HS-5 (cell line): Measurements from ENCODE around the gene PYGM.
A peak's percentile ranks its signal among the peaks of the same experiment; 100 is the strongest.

ENCODE experiments used
- DNase-seq: peaks from one replicate; pipeline ENCODE4 v3.0.0-alpha.2; 2012; ENCODE audit warnings: low read depth

Gene PYGM

DNA sequence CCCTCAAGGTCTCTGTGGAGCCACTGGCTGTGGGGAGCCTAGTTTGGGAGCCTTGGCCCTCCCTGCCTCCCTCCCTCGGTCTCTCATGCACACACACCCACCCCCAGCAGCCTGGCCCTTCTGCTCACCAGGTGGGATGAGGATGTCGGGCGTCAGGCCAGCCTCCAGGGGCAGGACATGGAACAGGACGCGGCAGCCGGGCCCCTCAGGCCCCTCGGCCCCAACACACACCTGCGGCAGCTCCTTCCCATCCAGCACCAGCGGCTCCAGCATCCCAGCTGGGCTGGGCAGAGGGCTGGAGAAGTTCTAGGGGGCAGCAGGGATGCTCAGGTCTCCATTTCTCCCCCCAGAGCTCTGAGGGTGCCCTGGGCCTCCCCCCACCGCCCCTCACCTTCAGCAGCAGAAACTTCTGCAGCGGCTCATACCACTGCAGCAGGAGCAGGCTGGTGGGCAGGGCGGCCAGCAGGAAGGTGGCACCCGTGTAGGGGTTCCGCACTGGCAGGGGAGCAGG, 32.1 kb upstream of the PYGM start:
- no peak for DNase-seq

DNA sequence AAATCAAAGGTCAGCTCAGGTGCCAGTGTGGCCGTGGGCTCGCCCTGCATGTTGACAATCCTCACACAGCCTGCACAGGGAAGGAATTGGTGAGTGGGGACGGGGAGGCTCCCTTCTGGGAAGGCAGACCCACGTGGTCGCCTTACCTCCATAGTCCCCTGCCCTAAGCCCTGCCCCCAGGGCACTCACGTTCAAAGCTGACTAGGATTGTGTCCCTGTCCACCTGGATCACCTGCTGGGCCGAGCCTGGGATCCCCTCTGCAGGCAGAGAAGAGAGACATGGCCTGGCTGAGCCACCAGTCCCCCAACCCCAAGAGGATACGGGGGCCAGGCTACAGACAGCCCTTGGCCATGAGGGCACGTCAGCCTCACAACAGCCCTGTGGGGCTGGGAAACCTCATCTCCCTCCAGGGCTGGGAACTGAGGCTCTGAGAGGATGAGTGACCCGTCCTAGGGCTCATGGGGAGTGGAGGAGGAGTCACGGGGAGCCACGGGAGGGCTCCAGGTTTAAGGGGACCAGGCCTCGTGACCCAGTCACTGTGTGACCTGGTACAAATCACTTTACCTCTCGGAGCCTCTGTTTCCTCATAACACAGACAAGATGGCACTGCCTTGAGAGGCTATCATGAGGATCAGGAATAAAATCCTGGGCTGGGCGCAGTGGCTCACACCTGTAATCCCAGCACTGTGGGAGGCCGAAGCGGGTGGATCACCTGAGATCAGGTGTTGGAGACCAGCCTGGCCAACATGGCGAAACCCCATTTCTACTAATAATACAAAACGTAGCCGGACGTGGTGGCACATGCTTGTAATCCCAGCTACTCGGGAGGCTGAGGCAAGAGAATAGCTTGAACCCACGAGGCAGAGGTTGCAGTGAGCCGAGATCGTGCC, 30.7 kb upstream of the PYGM start:
- DNase-seq = no peak

DNA sequence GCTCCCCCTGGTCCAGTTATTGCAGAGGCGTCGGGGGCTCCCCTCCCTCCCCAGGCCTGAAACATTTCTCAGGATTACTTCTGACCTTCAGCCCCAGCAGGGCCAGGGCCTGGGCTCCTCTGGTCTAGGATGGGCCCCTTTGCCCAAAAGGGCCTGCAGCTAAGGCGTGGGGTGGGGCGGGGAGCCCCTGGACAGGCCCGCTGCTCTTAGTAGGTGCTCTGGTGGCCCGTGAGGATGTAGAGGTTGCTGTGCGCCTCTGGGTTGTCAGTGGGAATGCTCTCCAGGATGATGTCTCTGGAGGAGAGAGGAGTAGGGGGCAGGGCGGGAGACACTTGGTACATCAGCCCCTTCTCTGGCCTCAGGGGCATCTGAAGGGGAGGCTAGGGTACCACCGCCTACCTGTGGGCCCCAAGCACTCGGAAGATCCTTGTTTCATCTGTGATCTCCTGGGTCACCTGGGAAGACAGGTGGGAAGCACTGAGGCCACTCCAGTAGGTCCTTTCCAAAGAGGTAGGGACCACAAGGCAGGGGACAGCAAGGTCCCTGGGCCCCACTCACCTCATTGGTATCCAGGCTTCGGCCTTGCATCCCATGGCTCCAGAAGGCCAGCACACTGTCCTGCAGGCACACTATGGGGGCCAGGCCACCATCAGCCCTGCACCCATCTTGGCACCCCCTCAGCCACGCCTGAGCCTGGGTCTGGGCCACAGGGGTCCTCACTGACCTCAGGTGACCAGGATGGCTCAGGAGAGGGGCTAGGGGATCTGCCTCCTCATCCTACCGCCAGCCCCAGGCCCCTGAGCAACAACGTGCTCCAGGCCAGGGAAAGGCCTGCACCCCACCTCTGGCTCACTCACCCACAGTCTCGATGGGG, 29.8 kb upstream of the PYGM start:
- no peak for DNase-seq

DNA sequence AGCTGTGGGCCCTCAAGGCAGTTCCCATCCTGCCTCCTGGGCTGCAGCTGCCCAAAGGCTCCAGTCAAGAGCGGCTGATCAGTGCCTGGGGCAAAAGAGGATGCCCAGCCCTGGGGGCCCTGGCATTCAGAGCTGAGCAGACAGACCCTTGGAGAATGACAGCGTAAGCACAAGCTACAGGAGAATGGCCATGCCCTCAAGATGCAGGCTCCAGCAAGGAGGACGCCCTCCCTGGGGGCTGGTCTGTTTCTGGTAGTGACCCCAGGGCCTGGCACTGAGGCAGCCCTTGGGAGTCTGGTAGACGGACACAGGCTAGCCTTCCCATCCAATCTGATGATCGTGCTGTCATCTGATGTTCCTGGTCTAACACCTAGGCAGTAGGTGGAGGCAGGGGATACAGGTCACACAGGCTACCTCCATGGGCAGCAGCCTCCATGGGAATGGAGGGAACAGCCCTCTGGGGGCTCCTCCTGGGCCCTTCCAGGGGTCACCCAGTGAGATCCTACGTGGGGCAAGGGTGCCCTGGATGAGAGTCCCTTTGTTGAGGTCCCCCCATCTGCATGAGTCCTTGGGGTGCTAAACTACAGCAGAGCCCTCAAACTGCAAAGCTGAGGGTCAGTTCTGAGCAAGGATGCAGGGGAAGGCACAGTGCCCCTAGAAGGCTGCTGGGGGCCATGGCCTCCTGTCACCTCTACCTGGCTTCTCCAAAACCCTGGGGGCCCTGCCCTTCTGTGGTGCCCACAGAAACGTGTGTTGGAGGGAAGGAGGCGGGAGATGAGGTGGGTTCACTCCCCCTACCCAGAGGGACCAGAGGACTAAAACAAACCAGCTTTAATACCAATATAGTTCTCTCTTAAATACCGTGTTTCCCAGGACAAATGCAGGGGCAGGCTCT, 28.8 kb upstream of the PYGM start:
- no peak for DNase-seq

DNA sequence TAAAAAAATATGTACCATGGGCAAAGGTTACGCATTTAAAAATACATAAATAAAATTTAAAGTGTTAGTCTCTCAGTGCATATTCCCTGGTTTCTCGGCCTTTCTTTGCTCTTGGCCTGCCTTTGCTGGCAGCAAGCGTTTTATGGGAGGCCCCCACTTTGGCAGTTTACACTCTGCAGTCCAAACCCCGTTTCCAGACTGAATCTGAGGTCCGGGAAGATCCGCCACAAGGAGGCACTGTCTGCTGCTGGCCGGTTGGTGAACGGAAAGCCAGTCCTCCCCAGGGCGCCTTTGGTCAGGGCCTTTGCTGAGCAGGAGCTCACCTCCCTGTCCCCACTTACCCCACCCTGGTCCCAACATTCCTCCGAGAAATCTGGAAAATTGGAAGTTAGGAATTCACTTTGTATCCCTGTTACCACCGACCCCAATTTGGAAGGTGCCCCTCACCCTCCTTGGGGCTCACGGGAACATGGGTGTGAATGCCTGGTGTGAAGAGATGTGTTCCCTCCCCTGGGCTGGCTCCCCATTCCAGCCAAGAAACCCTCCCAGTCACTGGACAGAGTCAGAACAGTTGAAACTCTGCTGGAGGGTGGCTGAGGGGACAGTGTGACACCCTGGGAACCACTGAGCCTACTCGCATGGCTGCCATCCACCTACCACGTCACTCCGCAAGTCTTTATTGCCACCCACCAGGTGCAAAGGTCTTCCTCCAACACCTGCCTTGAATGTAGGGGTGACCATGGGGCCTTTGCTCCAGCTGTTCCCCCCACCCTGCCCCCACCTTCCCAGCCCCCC, 27.9 kb upstream of the PYGM start:
- no peak for DNase-seq

DNA sequence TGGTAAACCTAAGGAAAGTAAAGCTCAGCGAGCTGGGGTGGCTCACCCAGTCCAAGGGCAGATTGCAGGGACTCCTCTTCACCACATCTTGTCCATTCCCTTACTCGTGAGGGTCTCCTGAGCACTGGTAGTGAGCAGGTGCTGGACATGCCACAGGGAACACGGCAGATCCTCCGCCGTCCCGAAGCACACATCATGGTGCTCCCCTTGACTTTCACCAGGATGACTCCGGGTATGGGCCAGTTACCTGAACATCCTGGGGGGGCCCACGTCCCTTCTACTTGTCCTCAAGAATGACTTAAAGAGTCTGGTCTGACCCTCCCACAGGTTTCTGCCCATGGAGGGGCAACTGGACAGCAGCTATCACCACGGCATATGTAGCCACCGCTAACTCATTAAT, 26.5 kb upstream of the PYGM start:
- no peak for DNase-seq

DNA sequence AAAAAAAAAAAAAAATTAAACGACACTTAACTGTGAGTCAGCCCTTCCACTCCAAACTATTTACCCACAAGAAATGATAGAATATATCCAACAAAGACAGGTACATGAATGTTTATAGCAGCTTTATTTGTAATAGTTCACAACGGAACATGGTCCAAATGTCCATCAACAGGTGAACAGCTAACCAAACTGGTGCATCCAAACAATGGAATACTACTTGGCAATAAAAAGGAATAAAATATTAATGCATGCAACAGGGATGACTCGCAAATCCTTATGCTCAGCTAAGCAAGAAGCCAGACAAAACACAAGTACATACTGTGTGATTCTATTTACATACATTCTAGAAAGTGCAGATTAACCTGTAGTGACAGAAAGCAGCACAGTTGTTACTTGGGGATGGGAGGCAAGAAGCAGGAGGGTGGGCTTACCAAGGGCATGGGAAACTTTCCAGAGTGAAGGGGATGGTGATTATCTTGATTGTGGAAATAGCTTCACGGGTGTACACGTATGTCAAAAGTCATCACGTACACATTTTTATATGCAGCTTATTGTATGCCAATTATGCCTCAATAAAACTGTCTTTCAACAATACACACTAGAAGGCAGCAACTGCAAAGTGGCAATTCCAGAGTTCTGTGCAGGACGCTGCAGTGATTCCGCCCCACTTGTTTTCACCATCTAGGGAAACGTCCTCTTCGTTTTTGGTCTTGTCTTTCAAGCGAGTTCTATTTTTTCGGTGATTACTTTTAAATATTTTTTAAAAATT, 25.2 kb upstream of the PYGM start:
- DNase-seq = no peak

DNA sequence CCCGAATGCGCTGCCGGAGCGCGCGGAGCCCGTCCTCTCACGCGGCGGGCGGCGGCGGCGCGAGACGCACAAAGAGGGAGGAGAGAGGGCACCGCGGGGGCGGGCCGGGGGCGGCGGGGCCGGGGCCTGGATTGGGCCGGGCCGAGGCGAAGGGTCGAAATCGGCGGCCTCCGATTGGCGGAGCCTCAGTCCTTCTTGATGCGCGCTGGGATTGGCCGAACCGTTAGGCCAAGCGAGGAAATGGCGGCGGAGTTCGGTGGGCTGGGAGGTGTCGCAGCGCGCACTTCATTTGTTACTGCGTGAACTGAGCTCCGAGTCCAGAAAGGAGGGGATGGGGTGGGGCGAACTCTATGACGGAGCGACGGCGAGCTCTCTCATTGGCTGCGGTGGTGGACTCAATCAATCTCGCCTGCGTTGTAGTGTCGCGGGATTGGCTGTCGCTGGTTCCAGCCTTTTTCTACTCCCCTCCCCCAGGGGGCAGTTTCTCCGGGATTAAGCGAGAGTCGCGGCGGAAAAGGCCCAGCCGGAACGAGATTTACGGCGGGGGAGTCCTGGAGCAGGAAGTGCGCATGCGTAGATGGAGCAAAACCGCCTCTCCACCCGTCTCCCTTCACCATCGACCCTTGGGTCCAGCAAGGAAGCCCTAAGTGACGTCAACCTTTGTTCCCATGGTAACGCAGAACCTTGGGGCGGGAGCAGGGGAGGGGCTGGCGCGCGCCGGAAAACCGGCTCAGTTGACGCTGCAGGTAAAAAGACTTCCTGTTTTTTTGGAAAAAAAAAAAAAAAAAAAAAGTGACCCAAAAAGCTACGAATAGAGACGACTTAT, 18.9 kb upstream of the PYGM start, which contains the start of gene SF1:
Gene SF1 (minus strand): TSS at position 70 of the 826 bp plus-strand sequence. CDS start 150 bp downstream, outside the sequence.
- DNase-seq = peak; percentile 99

DNA sequence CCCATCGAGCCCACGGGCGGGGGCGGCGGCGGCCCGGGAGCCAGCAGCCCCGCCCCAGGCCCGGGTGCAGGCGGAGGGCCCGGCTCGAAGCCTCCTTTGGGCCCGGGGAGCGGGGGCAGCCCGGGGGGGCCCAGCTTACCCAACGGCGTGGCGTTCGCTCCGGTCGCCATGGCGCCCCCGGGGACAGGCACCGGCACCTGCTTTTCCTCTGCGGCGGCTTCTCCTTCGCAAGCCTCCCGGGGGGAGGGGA, 18.4 kb upstream of the PYGM start:
- DNase-seq = no peak

DNA sequence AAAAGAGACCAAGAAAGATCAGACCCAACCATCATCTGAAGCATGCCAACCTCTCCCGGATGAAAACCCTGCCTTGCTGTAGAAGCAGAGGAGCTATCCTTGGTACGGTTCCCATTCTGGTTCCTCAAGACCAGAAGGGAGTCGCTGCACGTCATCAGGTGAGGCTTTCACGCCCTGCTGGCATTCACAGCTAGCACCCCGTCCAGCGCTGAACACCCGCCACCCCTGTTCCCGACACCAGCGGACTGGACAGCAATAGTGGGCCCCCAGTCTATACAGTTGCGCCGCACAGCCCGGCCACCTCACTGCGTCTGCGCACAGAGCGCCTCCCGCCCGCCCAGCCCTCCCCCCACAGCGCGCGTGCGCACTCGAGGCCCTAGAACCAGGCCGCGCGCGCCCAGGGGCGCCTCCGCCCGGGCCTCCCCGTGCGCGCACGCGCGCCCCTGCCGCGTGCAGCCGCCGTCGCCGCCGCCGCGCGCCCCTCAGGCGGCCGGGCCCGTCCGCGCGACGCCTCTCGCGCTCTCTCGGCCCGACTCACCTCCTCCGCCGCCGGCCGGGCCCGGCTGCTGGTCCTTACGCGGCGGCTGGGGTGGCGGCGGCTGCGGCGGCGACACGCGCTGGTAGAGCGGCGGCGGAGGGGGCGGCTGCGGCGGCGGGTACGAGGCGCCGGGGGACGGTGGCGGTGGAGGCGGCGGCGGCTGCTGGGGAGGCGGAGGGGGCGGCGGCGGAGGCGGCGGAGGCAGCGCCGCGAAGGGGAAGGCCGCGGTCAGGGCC, 17.9 kb upstream of the PYGM start:
- peak; percentile 43 for DNase-seq

DNA sequence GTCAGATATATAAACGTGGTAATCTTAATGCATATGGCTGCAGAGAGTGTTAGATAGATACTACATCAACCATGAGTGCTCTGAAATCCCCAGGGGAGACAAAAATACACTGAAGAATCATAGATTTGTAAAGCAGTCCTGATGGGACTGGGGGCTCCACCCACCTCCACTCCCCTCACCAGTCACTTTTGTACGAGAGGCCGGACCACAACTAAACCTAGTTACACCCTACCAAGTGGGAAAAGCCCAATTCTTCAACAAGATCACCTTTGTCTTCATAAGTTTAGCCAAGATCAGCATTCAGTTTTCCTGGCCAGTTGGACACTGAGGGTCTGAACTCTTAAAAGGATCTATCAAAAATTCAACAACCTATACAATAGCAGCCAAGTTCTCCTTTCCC, 17.1 kb upstream of the PYGM start:
- no peak for DNase-seq

DNA sequence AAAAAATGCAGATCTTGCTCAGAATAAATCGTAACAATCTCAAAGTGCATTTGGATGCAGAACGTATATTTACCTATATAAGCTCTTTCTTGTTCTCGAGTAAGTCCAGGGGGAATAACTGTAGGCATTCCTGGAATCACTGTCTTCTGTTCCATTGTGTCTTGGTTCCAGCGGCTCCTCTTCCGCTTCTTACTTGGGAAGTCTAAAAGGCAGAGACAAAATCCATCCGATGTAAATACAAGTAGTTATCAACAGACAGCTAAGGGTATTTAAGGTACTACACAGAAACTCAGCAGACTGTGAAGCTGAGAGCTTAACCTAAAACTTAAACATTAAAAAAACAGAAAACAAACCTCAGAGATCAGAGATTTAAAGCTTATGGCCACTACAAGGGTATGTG, 16.7 kb upstream of the PYGM start:
- DNase-seq = no peak

DNA sequence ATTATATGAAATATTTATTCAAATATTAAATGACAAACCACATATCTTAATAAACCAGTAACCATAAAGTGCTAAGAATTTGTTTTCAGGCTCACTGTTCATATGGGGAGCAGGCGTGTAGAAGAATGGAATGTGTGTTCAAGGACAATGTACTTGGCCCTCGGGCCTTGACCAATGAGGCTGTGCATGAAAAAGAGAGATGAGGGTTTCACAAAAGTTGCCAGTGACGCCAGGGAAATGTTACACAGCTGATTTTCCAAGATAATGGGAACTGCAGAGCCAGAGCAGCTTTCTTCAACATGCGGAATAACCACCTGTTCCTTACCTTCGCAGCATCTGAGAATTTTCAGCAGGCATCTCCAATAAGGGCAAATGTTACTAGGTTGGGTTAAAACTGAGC, 14.4 kb upstream of the PYGM start:
- DNase-seq = no peak

DNA sequence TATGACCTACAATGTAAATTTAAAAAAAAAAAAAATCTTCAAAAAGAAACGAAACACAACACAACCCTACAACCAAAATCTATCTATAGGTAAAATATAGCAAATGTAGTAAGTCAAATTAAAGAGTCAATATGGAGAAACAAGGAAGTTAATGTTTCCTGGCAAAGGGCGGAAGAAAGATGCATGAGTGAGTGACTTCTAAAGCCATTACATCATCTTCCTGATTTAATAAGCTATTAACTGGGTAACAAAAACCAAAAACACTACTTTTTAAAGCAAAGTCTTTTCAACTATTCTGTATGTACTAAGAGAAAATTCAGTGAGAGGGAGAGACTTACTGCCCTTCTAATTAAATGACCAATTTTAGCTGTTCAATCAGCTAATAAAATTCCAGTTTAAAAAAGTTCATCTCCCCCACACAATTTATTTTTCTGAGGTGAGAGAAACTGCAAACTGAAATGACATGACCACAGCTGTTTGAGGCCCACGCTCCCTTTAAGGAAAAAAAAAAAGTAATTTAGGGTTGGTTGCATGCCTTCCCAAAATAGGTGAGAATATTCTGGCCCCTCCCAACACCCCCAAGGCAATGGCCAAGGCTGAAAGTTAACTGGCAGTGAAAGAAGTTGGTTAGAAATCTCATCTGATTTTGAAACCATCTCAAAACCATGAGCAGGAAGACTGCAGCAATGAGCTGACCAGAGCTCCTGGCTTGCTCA, 12.7 kb upstream of the PYGM start:
- DNase-seq = no peak

DNA sequence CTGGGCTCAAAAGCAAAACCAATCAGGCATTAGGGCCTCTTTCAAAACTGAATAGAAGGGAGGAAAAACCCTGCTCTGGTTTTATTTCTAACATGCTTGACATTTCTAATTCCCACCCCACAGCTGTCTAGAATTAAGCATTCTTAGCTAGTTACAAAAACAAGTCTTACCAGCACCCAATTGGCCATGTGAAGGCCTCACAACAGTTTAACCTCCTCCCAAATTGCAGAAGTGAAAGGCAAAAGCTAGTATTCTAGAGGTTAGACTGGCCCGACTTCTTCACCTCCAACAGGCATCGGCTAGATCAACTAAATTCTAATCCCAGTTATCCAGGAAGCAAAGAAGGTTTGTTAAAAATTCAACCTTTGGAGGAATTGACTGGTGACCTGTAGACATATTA, 12.1 kb upstream of the PYGM start:
- no peak for DNase-seq

DNA sequence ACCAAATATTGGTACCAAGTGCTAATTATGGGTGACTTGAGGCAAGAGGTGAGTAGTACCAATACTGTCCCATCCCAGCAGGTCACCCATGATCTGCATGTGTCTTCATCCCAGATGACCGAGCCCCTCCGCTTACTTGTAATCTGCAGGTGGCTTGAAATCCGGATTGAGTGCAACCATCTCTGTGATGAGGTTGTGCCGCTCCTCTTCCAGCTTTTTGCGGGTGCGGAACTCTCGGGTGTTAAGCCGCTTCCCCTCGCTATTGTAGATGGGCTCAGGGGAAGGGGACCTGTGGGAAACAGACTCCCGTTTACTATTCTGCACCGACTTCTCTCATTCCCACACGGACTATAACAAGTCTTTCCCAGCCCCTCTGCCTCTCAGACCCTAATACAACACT, 10.3 kb upstream of the PYGM start:
- DNase-seq = no peak

DNA sequence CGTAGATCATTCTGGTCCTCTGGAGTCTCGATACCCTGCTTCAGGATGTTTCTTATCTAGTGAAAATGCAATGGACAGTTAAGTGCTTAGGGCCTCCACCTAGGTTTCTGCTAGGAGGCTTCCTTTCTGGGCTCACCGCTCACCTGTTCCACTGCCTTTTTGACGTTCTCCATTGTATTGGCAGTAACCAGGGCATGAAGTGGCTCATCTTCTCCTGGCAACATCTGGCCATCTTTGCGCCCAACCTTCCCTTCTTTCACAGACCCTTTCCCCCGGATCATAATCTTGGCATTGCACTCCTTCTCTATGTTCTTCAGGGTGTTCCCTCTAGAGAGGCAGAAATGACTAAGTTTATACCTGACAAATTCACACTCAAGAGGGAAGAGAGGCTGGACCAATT, 9.5 kb upstream of the PYGM start:
- no peak for DNase-seq

DNA sequence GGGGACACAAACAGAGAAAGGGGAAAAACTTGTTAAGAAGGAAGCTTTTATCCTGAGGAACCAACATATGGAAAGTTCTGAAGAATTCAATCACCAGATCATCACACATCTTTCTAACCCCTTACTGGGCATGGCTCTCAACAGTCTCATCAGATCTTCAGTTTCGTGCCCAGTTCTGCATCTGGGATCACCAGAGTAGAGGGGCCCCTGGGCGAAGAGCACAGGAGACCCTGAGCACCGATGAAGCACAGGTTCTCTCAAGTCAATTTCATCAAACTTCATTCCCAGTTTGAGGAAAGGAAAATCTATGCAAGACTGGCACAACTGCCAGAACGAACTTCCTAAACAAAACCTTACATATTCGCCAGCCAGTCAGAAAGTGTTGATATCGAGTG, 8.5 kb upstream of the PYGM start:
- DNase-seq = no peak
